Heart left ventricle (tissue), 13 donors: ENCODE measurements around the gene IREB2.

Experiments used
- CTCF ChIP-seq, 12 donors: fragments of 200-600 bp; sonication (generic) in 4 of 12; IDR thresholded peaks; one replicate each; pipeline versions ENCODE4 v1.5.0 to v1.8.0; 2018 to 2022; ENCODE audit warnings: antibody characterized with exemption in 12 of 12, mild to moderate bottlenecking in 5 of 12
- POLR2A ChIP-seq, 2 donors: fragments of 450-650 bp; IDR thresholded peaks; one replicate each; pipeline ENCODE4 v1.6.1; 2017; ENCODE audit warnings: antibody characterized with exemption in 2 of 2, mild to moderate bottlenecking in 2 of 2, moderate library complexity in 2 of 2
- donor health status: ischemic (EF 13 %, LVEDD 7.1; RV severe dilation, severe dysfunction).
- donor health status: DM: no; HTN: yes; CAD: no.
- donor health status: DM: no; HTN: no; CAD: no.
- donor health status: ischemic (EF 25% LVEDD 6.9; RV normal size, moderate dysfunction).
- donor health status: ischemic (EF 25% LVEDD 5.7; RV mildly dilated, moderate dysfunction).
- donor health status: ischemic (EF 35%, LVEDD 5.7; RV mildly dilated, moderate dysfunction).
- donor health status: nonischemic (EF 11% LVEDD 7.7; RV severe dilation, severe dysfunction).
- donor health status: DM: yes; HTN: yes; CAD: no.
- donor health status: PGD.
- donor health status: ischemic (EF 29% LVEDD 5.4; RV normal size, mild dysfunction).
- donor health status: nonischemic (EF 23%, LVEDD 6.1; RV moderate dilation, normal function).

GRCh38 chr15:78394026-78394425, 44.0 kb upstream of the IREB2 start:
- TF ChIP-seq CTCF (IDR thresholded peaks at IDR 0.05) (no peak), POLR2A (IDR thresholded peaks at IDR 0.05) (no peak)
